Esophagus squamous epithelium (tissue), 5 donors: Measurements from ENCODE around the gene CYP1A2. TPM values are rescaled to one million over a fixed set of nuclear protein-coding genes. Genes with fewer than 3 reads are reported as not detected.

Experiments used
- DNase-seq: peaks from one replicate; lab custom pipeline; 2025; lab: John Stamatoyannopoulos, UW
- H3K27ac ChIP-seq, 4 donors: fragments of 200-600 bp; sonication (generic); one replicate each; pipeline ENCODE4 v1.5.1; 2016 to 2019; ENCODE audit warnings: mild to moderate bottlenecking in 1 of 4
- H3K27me3 ChIP-seq, 4 donors: fragments of 200-600 bp; sonication (generic); 1 replicate in 3 of 4; 2 replicates in 1 of 4; pipeline versions ENCODE4 v1.5.1 to v1.6.0; 2017 to 2021; ENCODE audit warnings: antibody characterized with exemption in 1 of 4
- H3K36me3 ChIP-seq, 3 donors: fragments of 200-600 bp; sonication (generic); one replicate each; pipeline ENCODE4 v1.5.1; 2016 to 2019
- H3K4me1 ChIP-seq, 3 donors: fragments of 200-600 bp; sonication (generic); one replicate each; pipeline ENCODE4 v1.5.1; 2017 to 2019
- H3K4me3 ChIP-seq, 4 donors: fragments of 200-600 bp; sonication (generic); 1 replicate in 3 of 4; 2 replicates in 1 of 4; pipeline ENCODE4 v1.5.1; 2016 to 2019; ENCODE audit warnings: mild to moderate bottlenecking in 2 of 4, moderate library complexity in 1 of 4
- H3K9me3 ChIP-seq, 3 donors: fragments of 200-600 bp; sonication (generic); one replicate each; pipeline ENCODE4 v1.5.1; 2016 to 2019
- POLR2A ChIP-seq, 4 donors: fragments of 450-650 bp; IDR thresholded peaks; one replicate each; pipeline ENCODE4 v1.6.1; 2017; ENCODE audit warnings: antibody characterized with exemption in 4 of 4, mild to moderate bottlenecking in 4 of 4, moderate library complexity in 3 of 4
- WGBS, 2 donors: methylation state at CpG; one replicate each; pipeline ENCODE4 v1.1.5; 2018; 5-methylcytosine and 5-hydroxymethylcytosine counted together
- intact Hi-C: fragments of 100-400 bp; cut with DNase I; formaldehyde crosslinking; loops from one replicate; pipeline ENCODE4 v1.15.0; 2022
- total RNA-seq, 4 donors: library from RNA; depleted of rRNA; stranded (reverse); fragments of >200 nt; gene quantifications; one replicate each; pipeline ENCODE4 v1.1.0, GENCODE V29; 2016
- TF ChIP-seq, protein P1 (sequence below), 6 experiments: fragments of 450-650 bp in 4 of 6; fragments of 200-600 bp in 2 of 6; sonication (generic) in 2 of 6; IDR thresholded peaks; one replicate each; pipeline ENCODE4 v1.5.1; 2016 to 2019; ENCODE audit warnings: antibody characterized with exemption in 6 of 6, mild to moderate bottlenecking in 4 of 6, moderate library complexity in 4 of 6
- donor health status: DM: yes; HTN: yes; CAD: no.

Gene CYP1A2
- total RNA-seq, 4 donors from 2014 or later = not detected

- Histone ChIP-seq H3K27me3 (no peaks in the 10 kb centered on the region), H3K4me3 (no peak overlapping the region), H3K4me1 (peaks cover 30 to 97% (median 66%) of the 10 kb centered on the region in 3 donors), H3K27ac (peak overlapping the region; percentile 35 to 99 (median 88)), H3K36me3 (no peaks in the 10 kb centered on the region), H3K9me3 (no peaks in the 10 kb centered on the region)
- no peak for DNase-seq
- TF ChIP-seq POLR2A (IDR thresholded peaks at IDR 0.05) = no peak
- TF ChIP-seq, protein P1, sequence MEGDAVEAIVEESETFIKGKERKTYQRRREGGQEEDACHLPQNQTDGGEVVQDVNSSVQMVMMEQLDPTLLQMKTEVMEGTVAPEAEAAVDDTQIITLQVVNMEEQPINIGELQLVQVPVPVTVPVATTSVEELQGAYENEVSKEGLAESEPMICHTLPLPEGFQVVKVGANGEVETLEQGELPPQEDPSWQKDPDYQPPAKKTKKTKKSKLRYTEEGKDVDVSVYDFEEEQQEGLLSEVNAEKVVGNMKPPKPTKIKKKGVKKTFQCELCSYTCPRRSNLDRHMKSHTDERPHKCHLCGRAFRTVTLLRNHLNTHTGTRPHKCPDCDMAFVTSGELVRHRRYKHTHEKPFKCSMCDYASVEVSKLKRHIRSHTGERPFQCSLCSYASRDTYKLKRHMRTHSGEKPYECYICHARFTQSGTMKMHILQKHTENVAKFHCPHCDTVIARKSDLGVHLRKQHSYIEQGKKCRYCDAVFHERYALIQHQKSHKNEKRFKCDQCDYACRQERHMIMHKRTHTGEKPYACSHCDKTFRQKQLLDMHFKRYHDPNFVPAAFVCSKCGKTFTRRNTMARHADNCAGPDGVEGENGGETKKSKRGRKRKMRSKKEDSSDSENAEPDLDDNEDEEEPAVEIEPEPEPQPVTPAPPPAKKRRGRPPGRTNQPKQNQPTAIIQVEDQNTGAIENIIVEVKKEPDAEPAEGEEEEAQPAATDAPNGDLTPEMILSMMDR (IDR thresholded peaks at IDR 0.05) = no peak
- intact Hi-C loops = no loop called here
- WGBS, 2 donors = 13 to 24% methylated on average over 6 to 10 of the region's 13 CpGs
These were observed 28.4 kb downstream of the CYP1A2 start for GRCh38 chr15:74776821-74777768.

- Histone ChIP-seq H3K27me3 (no peaks in the 10 kb centered on the region), H3K4me3 (no peak overlapping the region), H3K4me1 (peaks cover 28 to 92% (median 65%) of the 10 kb centered on the region in 3 donors), H3K9me3 (no peaks in the 10 kb centered on the region), H3K36me3 (no peaks in the 10 kb centered on the region), H3K27ac (peak overlapping the region; percentile 35 to 99 (median 88))
- intact Hi-C loops = no loop called here
- 71 to 79% methylated on average over 6 of the region's 6 CpGs for WGBS, 2 donors
- DNase-seq = no peak
- TF ChIP-seq, protein P1 (IDR thresholded peaks at IDR 0.05) = no peak
- TF ChIP-seq POLR2A (IDR thresholded peaks at IDR 0.05) = no peak
These were observed 29.3 kb downstream of the CYP1A2 start for GRCh38 chr15:74777769-74778598.

GRCh38 chr15:74778599-74778970 is 29.9 kb downstream of the CYP1A2 start:
- intact Hi-C loops = no loop called here
- DNase-seq = no peak
- no peaks in the 10 kb centered on the region for H3K27me3 ChIP-seq
- H3K4me3 ChIP-seq = no peak overlapping the region
- peak overlapping the region in 3 of 4 donors; percentile 9 to 99 (median 95) for H3K27ac ChIP-seq
- H3K36me3 ChIP-seq = no peaks in the 10 kb centered on the region
- 82 to 95% methylated on average over 3 to 5 of the region's 5 CpGs for WGBS, 2 donors
- no peaks in the 10 kb centered on the region for H3K9me3 ChIP-seq
- H3K4me1 ChIP-seq = peaks cover 32 to 92% (median 65%) of the 10 kb centered on the region in 3 donors
- TF ChIP-seq, protein P1 (IDR thresholded peaks at IDR 0.05) = no peak
- no peak for TF ChIP-seq POLR2A (IDR thresholded peaks at IDR 0.05)

GRCh38 chr15:74779162-74779648 is 30.6 kb downstream of the CYP1A2 start:
- no peaks in the 10 kb centered on the region for H3K9me3 ChIP-seq
- H3K4me1 ChIP-seq = peaks cover 38 to 92% (median 66%) of the 10 kb centered on the region in 3 donors
- peak overlapping the region; percentile 12 to 99 (median 96) for H3K27ac ChIP-seq
- TF ChIP-seq POLR2A (IDR thresholded peaks at IDR 0.05) = no peak
- WGBS, 2 donors = 62 to 87% methylated on average over 7 of the region's 7 CpGs
- H3K4me3 ChIP-seq = no peak overlapping the region
- intact Hi-C loops = no loop called here
- no peaks in the 10 kb centered on the region for H3K36me3 ChIP-seq
- no peak for DNase-seq
- H3K27me3 ChIP-seq = no peaks in the 10 kb centered on the region
